ENCODE data around the gene BEST1. TPM values are rescaled to one million over a fixed set of nuclear protein-coding genes. Genes with fewer than 3 reads are reported as not detected.

Gene BEST1
- total and polyA plus RNA-seq, 2 of the 13 experiments (the other 11 are each of a cell fraction or from before 2014, with no cell fraction given): 0.09 to 0.65 TPM

DNA sequence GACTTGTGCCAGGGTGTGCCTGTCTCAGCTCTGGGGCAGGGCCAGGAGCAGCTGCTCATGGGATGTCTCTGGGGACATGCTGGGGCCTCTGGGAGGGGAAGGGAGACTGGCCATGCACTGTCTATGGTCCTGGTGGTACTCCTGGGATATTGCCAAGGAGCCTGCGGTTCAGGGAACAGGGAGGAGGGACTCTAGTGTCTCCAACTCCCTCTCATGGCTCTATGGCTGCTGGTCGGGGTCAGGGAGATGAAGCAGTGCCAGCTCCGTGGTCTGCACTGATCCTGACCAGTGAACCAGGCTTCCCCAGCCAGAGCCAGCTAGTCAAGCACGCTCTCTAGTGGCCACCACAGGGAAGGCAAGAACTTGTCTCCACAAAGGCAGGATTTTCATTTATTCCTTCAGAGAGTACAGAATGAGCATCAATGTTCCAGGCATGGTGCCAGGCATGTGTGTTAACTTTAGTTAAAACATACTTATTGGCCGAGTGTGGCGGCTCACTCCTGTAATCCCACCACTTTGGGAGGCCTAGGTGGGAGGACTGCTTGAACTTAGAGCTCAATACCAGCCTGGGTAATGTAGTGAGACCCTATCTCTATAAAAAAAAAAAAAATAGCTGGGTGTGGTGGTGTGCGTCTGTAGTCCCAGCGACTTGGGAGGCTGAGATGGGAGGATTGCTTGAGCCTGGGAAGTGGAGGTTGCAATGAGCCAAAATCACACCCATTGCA lies 2.5 kb upstream of the BEST1 start (continued):
- TF ChIP-seq, protein P1, sequence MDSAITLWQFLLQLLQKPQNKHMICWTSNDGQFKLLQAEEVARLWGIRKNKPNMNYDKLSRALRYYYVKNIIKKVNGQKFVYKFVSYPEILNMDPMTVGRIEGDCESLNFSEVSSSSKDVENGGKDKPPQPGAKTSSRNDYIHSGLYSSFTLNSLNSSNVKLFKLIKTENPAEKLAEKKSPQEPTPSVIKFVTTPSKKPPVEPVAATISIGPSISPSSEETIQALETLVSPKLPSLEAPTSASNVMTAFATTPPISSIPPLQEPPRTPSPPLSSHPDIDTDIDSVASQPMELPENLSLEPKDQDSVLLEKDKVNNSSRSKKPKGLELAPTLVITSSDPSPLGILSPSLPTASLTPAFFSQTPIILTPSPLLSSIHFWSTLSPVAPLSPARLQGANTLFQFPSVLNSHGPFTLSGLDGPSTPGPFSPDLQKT (CRISPR knock-in tag; IDR thresholded peaks at IDR 0.05; ENCODE audit: borderline replicate concordance): no peak
- no peak for TF ChIP-seq MED8 (CRISPR knock-in tag; IDR thresholded peaks at IDR 0.05; ENCODE audit: insufficient replicate concordance)
- TF ChIP-seq ZNF7 (CRISPR knock-in tag; IDR thresholded peaks at IDR 0.05): no peak
- TF ChIP-seq ZNF546 (CRISPR knock-in tag; conservative IDR thresholded peaks at IDR 0.05): no peak
- TF ChIP-seq ZNF589 (CRISPR knock-in tag; conservative IDR thresholded peaks at IDR 0.05): no peak
- TF ChIP-seq, protein P2, sequence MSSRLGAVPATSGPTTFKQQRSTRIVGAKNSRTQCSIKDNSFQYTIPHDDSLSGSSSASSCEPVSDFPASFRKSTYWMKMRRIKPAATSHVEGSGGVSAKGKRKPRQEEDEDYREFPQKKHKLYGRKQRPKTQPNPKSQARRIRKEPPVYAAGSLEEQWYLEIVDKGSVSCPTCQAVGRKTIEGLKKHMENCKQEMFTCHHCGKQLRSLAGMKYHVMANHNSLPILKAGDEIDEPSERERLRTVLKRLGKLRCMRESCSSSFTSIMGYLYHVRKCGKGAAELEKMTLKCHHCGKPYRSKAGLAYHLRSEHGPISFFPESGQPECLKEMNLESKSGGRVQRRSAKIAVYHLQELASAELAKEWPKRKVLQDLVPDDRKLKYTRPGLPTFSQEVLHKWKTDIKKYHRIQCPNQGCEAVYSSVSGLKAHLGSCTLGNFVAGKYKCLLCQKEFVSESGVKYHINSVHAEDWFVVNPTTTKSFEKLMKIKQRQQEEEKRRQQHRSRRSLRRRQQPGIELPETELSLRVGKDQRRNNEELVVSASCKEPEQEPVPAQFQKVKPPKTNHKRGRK (CRISPR knock-in tag; IDR thresholded peaks at IDR 0.05): no peak
- no peak for TF ChIP-seq SRSF4 (IDR thresholded peaks at IDR 0.05; ENCODE audit: low read depth, low read length, poor library complexity, severe bottlenecking)
- no peak for TF ChIP-seq SRSF9 (IDR thresholded peaks at IDR 0.05; ENCODE audit: borderline replicate concordance, insufficient read depth, low read depth, low read length, poor library complexity, severe bottlenecking)
- TF ChIP-seq ZNF441 (CRISPR knock-in tag; IDR thresholded peaks at IDR 0.05; ENCODE audit: borderline replicate concordance): no peak
- TF ChIP-seq, protein P3, sequence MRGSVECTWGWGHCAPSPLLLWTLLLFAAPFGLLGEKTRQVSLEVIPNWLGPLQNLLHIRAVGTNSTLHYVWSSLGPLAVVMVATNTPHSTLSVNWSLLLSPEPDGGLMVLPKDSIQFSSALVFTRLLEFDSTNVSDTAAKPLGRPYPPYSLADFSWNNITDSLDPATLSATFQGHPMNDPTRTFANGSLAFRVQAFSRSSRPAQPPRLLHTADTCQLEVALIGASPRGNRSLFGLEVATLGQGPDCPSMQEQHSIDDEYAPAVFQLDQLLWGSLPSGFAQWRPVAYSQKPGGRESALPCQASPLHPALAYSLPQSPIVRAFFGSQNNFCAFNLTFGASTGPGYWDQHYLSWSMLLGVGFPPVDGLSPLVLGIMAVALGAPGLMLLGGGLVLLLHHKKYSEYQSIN (CRISPR knock-in tag; IDR thresholded peaks at IDR 0.05; ENCODE audit: borderline replicate concordance): no peak
- TF ChIP-seq, protein P4, sequence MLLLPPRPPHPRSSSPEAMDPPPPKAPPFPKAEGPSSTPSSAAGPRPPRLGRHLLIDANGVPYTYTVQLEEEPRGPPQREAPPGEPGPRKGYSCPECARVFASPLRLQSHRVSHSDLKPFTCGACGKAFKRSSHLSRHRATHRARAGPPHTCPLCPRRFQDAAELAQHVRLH (CRISPR knock-in tag; IDR thresholded peaks at IDR 0.05; ENCODE audit: borderline replicate concordance, low read depth): peak; percentile 62; the same call in 1 of the 2 replicates
- TF ChIP-seq HNRNPH1 (optimal IDR thresholded peaks at IDR 0.05; ENCODE audit: low read depth, low read length): no peak
- peak; percentile 32; the same call in 1 of the 2 replicates for TF ChIP-seq FOXO1 (CRISPR knock-in tag; IDR thresholded peaks at IDR 0.05)
- peak; percentile 30; the same call in 1 of the 2 replicates for TF ChIP-seq SALL1 (CRISPR knock-in tag; IDR thresholded peaks at IDR 0.05)
- no peak for TF ChIP-seq SCMH1 (CRISPR knock-in tag; IDR thresholded peaks at IDR 0.05; ENCODE audit: borderline replicate concordance)
- TF ChIP-seq ZNF44 (CRISPR knock-in tag; IDR thresholded peaks at IDR 0.05): no peak
- no peak for TF ChIP-seq NBN (conservative IDR thresholded peaks at IDR 0.05)
- TF ChIP-seq ZBTB38 (CRISPR knock-in tag; IDR thresholded peaks at IDR 0.05): no peak
- TF ChIP-seq ZNF180 (CRISPR knock-in tag; IDR thresholded peaks at IDR 0.05; ENCODE audit: borderline replicate concordance, low read depth): no peak
- no peak for TF ChIP-seq KDM6A (CRISPR knock-in tag; IDR thresholded peaks at IDR 0.05; ENCODE audit: low read depth)
- no peak for TF ChIP-seq MTF1 (CRISPR knock-in tag; IDR thresholded peaks at IDR 0.05)
- TF ChIP-seq, protein P5, sequence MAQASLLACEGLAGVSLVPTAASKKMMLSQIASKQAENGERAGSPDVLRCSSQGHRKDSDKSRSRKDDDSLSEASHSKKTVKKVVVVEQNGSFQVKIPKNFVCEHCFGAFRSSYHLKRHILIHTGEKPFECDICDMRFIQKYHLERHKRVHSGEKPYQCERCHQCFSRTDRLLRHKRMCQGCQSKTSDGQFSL (CRISPR knock-in tag; IDR thresholded peaks at IDR 0.05): no peak
- TF ChIP-seq SRY (CRISPR knock-in tag; IDR thresholded peaks at IDR 0.05): no peak
- TF ChIP-seq NFE2 (CRISPR knock-in tag; IDR thresholded peaks at IDR 0.05): no peak
- 0 out of 2 replicates have a peak, but pooled peaks have one; percentile 49 for TF ChIP-seq ZIK1 (CRISPR knock-in tag; IDR thresholded peaks at IDR 0.05; ENCODE audit: borderline replicate concordance, low read depth)
- TF ChIP-seq ZNF251 (CRISPR knock-in tag; IDR thresholded peaks at IDR 0.05): no peak
- no peak for TF ChIP-seq ZNF431 (CRISPR knock-in tag; IDR thresholded peaks at IDR 0.05; ENCODE audit: borderline replicate concordance, low read depth)
